Measurements from ENCODE around the gene MICB. TPM values are rescaled to one million over a fixed set of nuclear protein-coding genes. Genes with fewer than 3 reads are reported as not detected.

MICB gene
- polyA plus RNA-seq, 1 donor (not counting 4 experiments of a cell fraction or from before 2014, with no cell fraction given), result 8.6 TPM

- TF ChIP-seq EZH2 (IDR thresholded peaks at IDR 0.05; ENCODE audit: low read length), result no peak
- TF ChIP-seq CTCF (optimal IDR thresholded peaks at IDR 0.05 in 1 of 3, IDR thresholded peaks at IDR 0.05 in 1 of 3, conservative IDR thresholded peaks at IDR 0.05 in 1 of 3; ENCODE audit: extremely low read depth in 1 of 3, insufficient read depth in 2 of 3, low read length in 3 of 3), result no peak
- no peak overlapping the region for H2AFZ ChIP-seq (ENCODE audit: control insufficient read depth, low read length)
- H3K79me2 ChIP-seq (ENCODE audit: control insufficient read depth, insufficient read depth, low read length), result peaks cover 48% of the 10 kb centered on the region
- peaks cover 2% of the 10 kb centered on the region for H3K4me1 ChIP-seq (ENCODE audit: control insufficient read depth, extremely low read depth, insufficient read depth, low read length)
- H3K9ac ChIP-seq (ENCODE audit: control insufficient read depth, extremely low read depth, insufficient read depth, low read length), result no peak overlapping the region
- no peak overlapping the region for H3K4me2 ChIP-seq (ENCODE audit: control insufficient read depth, extremely low read depth, insufficient read depth, low read depth, low read length)
- no peak overlapping the region for H3K4me3 ChIP-seq (ENCODE audit: control insufficient read depth in 2 of 3, extremely low read depth in 1 of 3, insufficient read depth in 2 of 3, low read depth in 1 of 3, low read length in 3 of 3)
- dilution Hi-C loops (cut with MboI; ENCODE audit: extremely low pct_ligation_motif_present, low sequenced_read_pairs), result no loop called here
- H3K36me3 ChIP-seq (ENCODE audit: control insufficient read depth in 2 of 2, extremely low read depth in 1 of 2, insufficient read depth in 2 of 2, low read length in 2 of 2), result peaks cover 53 to 59% of the 10 kb centered on the region in 2 experiments
- no peak overlapping the region for H3K27ac ChIP-seq (ENCODE audit: control insufficient read depth, insufficient read depth, low read length)
- FAIRE-seq (no peak), DNase-seq (ENCODE audit: low read depth, low spot score) (no peak)
- H3K9me3 ChIP-seq (ENCODE audit: control insufficient read depth, low read depth, low read length), result no peaks in the 10 kb centered on the region
- H3K27me3 ChIP-seq (ENCODE audit: control insufficient read depth, extremely low read depth, insufficient read depth, low read length), result no peaks in the 10 kb centered on the region
- peaks cover 31% of the 10 kb centered on the region for H4K20me1 ChIP-seq (ENCODE audit: control insufficient read depth, extremely low read depth, insufficient read depth, low read length)
- no peaks in the 10 kb centered on the region for H3K9me1 ChIP-seq (ENCODE audit: control insufficient read depth, extremely low read depth, insufficient read depth, low read length)
Measured at GRCh38 chr6:31533455-31533841, 35.5 kb downstream of the MICB start.

GRCh38 chr6:31534011-31534410 lies 36.1 kb downstream of the MICB start:
- peaks cover 8% of the 10 kb centered on the region for H3K4me1 ChIP-seq (ENCODE audit: control insufficient read depth, extremely low read depth, insufficient read depth, low read length)
- DNase-seq (ENCODE audit: low read depth, low spot score) (no peak), FAIRE-seq (no peak)
- H3K36me3 ChIP-seq (ENCODE audit: control insufficient read depth in 2 of 2, extremely low read depth in 1 of 2, insufficient read depth in 2 of 2, low read length in 2 of 2), result peaks cover 53 to 64% of the 10 kb centered on the region in 2 experiments
- peaks cover 53% of the 10 kb centered on the region for H3K79me2 ChIP-seq (ENCODE audit: control insufficient read depth, insufficient read depth, low read length)
- no peak overlapping the region for H3K4me2 ChIP-seq (ENCODE audit: control insufficient read depth, extremely low read depth, insufficient read depth, low read depth, low read length)
- dilution Hi-C loops (cut with MboI; ENCODE audit: extremely low pct_ligation_motif_present, low sequenced_read_pairs), result no loop called here
- H3K9ac ChIP-seq (ENCODE audit: control insufficient read depth, extremely low read depth, insufficient read depth, low read length), result no peak overlapping the region
- H4K20me1 ChIP-seq (ENCODE audit: control insufficient read depth, extremely low read depth, insufficient read depth, low read length), result peaks cover 37% of the 10 kb centered on the region
- TF ChIP-seq EZH2 (IDR thresholded peaks at IDR 0.05; ENCODE audit: low read length) (no peak), CTCF (optimal IDR thresholded peaks at IDR 0.05 in 1 of 3, IDR thresholded peaks at IDR 0.05 in 1 of 3, conservative IDR thresholded peaks at IDR 0.05 in 1 of 3; ENCODE audit: extremely low read depth in 1 of 3, insufficient read depth in 2 of 3, low read length in 3 of 3) (no peak)
- H3K27ac ChIP-seq (ENCODE audit: control insufficient read depth, insufficient read depth, low read length), result no peak overlapping the region
- H3K9me1 ChIP-seq (ENCODE audit: control insufficient read depth, extremely low read depth, insufficient read depth, low read length), result no peaks in the 10 kb centered on the region
- H3K4me3 ChIP-seq (ENCODE audit: control insufficient read depth in 2 of 3, extremely low read depth in 1 of 3, insufficient read depth in 2 of 3, low read depth in 1 of 3, low read length in 3 of 3), result no peak overlapping the region
- H2AFZ ChIP-seq (ENCODE audit: control insufficient read depth, low read length), result no peak overlapping the region
- H3K9me3 ChIP-seq (ENCODE audit: control insufficient read depth, low read depth, low read length), result no peaks in the 10 kb centered on the region
- no peaks in the 10 kb centered on the region for H3K27me3 ChIP-seq (ENCODE audit: control insufficient read depth, extremely low read depth, insufficient read depth, low read length)

Measured in keratinocyte (primary cell).